ENCODE measurements around the gene ZNF407.

ZNF407 gene

DNA sequence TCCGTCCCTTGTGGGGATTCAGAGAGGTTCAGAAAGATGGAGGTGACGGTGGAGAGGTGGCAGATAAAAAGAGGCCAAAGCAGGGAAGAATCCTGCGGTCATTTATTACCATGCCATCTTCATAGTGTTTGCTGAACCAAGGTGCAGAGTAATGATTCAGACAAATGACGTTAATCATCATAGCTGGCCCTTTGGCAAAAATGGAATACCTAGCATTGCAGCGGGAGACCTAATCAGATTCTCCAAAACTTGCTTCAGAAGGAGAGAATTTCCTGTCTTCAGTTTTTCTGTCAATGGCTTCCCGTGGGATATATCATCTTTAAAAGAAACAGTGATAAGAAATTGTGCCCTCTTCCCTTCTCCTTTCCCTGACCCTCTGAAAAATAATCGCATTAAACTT is 435.8 kb downstream of the ZNF407 start:
- no peak for DNase-seq

GRCh38 chr18:75034937-75035336 is 437.3 kb downstream of the ZNF407 start:
- no peak for DNase-seq

DNA sequence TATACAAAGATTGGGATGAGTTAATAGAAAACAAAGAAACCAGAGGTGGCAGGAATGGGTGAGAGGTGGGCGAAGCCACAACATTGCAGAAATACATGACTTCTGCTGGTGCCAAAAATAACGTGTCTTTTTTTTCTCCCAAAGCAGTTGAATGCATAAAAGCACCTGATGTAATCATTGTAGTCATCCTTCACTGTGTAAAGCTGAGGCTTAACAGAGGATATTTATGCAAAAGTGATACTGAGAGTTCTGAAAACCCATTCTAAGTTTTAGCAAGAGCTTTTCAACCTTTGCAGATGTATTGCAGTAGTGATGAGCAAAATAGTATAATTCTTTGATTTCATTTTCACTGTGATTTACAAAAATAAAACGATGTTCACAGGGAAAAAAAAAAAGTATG is 438.3 kb downstream of the ZNF407 start:
- DNase-seq: no peak

DNA sequence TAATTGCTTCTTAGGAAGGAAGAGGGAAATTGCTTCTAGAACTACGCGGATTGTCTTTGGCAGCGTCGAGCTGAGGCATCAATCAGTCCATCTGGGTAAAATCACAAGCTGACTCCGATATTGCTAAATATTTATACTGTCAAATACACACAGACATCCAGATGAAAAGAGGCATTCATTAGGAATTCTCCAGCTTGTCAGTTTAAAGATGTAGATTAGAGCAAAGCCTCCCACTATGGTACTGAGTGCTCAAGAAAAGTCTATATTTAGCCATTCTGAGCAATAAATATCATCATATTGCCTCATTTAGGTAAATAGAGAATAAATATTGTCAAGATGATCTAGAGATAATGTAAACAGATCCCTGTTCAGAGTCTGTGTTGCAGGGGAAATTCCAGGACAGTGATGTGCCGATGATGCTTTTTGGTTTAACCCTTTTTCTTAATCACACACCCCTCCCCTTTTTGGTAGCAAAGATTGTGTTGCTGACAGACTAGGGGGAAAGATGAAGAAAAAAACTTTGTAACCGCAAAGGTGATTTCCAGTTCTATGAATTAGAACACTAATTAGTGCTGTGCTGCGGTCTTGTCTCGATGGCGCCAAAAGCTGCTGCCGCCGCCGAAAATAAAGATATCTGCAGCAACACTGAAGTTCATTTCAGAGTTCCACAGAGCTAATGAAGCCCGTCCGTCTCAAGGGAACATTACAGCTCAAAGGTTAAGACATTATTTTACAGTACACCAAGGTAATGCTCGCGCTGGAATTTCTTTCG is 439.4 kb downstream of the ZNF407 start:
- no peak for DNase-seq

DNA sequence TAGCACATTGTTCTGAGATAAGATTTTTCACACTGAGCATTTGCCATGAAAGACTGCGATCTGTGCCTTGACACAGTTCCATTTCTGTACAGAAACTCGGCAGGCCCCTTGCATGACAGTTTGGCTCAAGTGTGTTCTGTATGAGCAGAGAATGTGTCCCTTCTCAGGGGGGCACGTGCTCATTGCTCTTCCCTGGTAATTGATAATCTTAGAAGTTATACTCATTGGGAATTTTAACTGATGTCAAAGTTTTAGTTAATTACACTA is 440.0 kb downstream of the ZNF407 start:
- no peak for DNase-seq

DNA sequence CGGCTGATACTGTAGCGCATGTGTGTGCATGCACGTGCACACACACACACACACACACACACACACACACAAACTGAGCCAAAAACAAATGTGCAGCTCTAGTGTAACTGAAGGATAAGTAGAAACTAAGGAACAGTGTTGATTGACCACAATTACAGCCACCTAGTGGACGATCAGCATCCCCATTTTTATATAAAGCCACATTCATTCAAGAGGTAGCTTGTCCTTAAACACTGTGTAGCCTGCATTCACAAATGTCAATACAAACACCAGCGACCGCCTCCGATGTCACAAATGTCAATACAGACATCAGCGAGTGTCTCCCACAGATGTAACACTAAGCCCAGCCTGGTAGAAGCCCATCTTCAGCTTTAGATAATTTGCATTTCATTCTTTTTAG is 443.9 kb downstream of the ZNF407 start:
- no peak for DNase-seq

- DNase-seq: no peak
These were observed 445.8 kb downstream of the ZNF407 start for GRCh38 chr18:75043478-75043877.

- DNase-seq: no peak
These were observed 446.6 kb downstream of the ZNF407 start for GRCh38 chr18:75044296-75044695.

DNA sequence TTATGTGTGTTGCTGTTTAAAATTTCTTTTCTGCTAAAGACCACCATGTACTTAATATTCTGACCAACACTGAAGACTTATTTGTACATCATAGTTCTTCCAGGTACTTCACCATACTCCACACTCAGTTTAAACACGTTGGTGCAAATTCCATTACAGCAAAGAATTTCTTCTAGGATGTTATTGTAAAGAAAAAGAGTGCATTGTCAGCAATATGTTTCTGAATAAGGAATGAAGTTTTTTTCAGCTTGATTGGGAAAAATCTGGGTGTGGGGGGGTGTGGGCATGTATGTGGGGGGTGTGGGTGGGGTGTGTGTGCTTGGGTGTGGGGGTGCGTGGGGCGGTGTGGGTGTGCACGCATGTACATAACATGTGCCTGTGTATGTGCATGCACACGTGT is 447.1 kb downstream of the ZNF407 start:
- DNase-seq: no peak

DNA sequence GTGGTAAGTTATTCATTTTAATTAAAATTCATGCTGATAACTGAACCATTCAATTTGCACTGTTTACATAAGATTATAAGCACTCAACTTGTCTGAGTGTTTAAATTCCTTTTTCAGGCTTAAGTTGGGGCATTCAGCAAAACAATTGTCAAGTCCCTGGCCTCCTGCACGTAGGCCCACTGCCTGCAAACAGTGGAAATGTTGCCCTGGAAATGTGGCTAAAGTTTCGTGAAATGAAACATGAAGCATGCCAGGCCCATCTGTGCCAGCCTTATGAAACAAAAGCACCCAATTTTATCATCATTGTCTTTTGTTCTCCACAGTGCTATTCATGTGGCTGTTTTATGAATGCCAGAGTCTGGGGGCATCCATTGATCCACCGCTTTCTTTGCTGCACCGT is 447.6 kb downstream of the ZNF407 start:
- no peak for DNase-seq

DNA sequence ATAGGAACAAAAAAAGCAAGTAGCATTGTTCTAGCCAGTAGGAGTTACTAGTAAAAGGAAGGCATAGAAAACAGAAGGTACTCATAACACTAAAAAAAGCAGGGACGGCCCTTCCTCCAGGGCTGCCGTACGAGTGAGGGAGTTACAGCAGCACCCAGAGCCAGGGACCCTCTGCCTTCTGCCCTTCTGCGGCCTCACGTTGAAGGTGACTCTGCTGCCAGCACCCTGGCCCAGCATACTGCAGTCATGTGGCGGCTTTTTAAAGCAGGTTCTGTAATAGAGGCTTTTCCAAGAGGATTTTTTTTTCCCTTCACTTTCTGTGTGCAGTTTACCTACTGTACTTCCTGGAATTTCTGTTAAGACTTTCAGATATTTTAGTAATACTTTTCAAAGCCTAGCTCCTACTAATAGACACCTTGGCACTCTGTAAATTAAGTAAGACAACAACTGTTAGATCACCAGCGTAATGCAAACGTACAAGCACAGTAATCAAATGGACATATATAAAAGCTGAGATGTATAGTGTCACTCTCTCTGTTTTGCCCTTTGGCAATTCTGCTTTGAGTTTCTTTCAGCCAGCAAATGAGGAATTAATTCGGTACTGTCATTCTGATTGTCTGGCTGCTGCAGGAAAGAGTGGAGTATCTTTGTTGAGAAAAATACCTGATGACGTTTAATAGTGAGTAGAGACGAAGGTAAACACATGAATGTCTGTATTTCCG is 449.7 kb downstream of the ZNF407 start:
- DNase-seq: no peak

- DNase-seq: no peak
These were observed 451.2 kb downstream of the ZNF407 start for GRCh38 chr18:75048776-75049454.

GRCh38 chr18:75049455-75049789 is 451.8 kb downstream of the ZNF407 start:
- DNase-seq: no peak

GRCh38 chr18:75051757-75052156 is 454.1 kb downstream of the ZNF407 start:
- no peak for DNase-seq

DNA sequence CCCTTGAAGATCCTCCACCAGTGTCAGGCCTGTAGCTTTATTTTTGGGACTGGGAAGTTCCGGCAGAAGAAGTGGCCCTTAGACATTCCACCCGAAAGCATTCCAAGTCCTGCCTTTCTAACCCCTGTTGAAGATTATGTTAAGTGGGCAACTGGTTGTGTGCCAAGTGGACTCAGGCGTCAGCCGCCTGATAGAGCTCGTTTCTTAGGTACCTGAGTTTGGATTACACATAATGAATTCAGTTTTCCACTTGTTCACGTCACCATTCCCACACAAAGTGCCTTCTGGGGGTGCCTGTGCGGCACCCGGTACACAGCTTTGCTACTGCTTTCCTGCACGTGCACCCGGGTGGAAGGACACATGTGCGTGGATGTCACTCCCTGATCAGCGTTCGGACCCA is 454.8 kb downstream of the ZNF407 start:
- DNase-seq: no peak

DNA sequence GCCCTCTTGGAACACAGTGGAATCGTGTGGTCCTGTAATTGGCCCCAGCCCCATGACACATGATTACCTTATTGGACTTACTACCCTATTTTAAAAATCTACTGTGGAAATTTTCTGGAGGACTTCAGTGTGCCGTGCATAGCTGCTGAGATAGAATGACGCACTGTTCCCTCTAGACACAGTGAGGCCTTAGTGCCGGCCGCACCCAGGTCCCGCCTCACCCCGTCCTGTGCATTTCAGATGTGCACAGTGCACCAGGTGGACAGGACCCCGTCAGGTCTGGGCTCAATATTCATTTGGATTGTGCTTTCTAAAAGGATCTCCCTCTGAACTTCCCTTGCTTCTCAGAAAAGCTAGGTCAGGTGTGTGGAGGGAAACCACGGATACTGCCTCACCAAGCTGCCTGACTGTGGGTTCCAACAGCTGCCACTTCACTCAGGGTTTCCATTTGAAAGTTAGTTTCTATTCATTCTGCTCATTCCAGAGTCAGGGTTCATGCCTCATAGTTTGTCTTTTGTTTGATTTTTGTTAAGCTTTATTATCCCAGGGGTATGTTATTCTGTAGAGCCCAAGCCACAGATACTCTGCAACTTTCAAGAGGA is 455.5 kb downstream of the ZNF407 start:
- DNase-seq: no peak

DNA sequence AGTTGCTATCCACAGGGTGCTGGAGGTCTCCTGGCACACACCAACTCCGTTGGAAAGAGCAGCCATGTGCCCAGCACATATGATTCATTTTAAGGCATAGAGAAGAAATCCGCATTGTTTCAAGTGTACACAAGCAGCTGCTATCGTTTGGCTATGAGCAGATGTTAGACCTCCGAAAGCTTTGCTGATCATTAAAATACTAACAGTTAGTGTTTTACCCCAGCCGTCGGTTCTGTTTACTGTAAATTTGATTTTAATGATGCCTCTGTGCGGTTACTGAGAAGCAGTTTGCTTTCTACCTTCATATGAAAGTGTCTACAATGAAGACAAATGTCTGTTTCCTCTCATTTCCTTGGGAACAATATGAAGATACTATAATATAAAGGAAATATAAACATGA is 456.4 kb downstream of the ZNF407 start:
- DNase-seq: no peak

- DNase-seq: no peak
These were observed 456.9 kb downstream of the ZNF407 start for GRCh38 chr18:75054611-75055010.

GRCh38 chr18:75057169-75057960 is 459.7 kb downstream of the ZNF407 start:
- no peak for DNase-seq

- DNase-seq: no peak
These were observed 462.5 kb downstream of the ZNF407 start for GRCh38 chr18:75060185-75060584.

DNA sequence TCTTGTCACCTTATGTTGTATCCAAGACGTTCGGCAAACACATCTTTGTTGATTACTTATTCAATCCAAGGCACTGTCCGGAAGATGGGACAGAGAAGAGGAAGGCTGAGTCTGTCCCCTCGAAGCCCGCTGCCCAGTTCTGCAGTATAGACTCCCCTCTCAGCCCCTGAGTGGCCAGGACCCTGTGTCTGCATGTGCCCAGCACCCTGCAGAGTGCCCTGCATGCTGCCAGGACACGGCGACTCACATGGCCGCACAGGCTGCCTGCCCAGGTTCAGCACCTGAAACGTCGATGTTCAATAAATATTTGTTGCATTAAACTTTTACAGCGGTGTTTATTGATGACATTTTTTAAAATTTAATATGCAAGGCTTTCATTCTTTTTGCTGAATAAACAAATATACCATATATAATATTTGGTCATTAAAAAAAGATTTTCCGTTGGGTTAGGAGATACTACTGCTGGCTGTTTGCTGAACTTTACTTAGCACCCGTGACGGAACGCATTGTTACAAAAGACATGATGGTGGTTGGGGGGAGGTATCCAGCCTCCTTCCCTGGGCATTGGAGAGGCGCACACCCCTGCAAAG is 464.7 kb downstream of the ZNF407 start:
- no peak for DNase-seq

GRCh38 chr18:75063196-75063595 is 465.5 kb downstream of the ZNF407 start:
- no peak for DNase-seq
